GM10266 (cell line): Measurements from ENCODE around the gene MVP.
A peak's percentile ranks its signal among the peaks of the same experiment; 100 is the strongest.
"Not testable (repeated sequence)": the region's sequence is repeated elsewhere in the genome, so short reads cannot be mapped to it uniquely, and the experiment has no call there.

Experiments used
- DNase-seq: peaks from one replicate; pipeline ENCODE4 v3.0.0; 2012; ENCODE audit errors: extremely low spot score
- TF ChIP-seq, protein P1 (sequence below): IDR thresholded peaks from 2 replicates; pipeline ENCODE4 v1.5.1; 2012; ENCODE audit warnings: mild to moderate bottlenecking, low read depth; ENCODE audit not compliant: control insufficient read depth, insufficient read depth; ENCODE audit errors: missing control alignments

The MVP gene

DNA sequence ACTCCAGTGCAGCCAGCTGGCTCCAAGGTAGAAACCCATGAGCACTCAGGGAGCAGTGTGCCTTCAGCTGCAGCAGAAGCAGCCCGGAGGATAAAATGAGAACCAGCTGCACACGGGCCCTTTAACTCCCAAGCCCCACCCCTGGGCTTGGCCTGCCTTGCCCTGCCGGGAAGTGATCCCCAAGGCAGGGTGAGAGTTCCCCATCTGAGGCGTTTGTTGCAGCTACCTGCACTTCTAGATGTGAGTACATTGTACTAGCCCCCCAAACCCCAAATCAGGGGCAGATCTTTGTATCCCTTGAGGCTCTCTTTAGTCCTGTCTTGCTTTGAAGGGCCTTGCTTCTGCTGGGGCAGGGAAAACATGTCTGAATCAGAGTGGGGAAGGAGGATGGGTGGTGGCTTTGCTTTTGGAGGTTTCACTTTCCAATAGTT is at the start of gene MVP:
Gene MVP, plus strand, starts transcription at position 192 of the 431 bp plus-strand sequence. CDS start 10,088 bp downstream, outside the sequence.
- DNase-seq, result peak; percentile 67
- TF ChIP-seq, protein P1, sequence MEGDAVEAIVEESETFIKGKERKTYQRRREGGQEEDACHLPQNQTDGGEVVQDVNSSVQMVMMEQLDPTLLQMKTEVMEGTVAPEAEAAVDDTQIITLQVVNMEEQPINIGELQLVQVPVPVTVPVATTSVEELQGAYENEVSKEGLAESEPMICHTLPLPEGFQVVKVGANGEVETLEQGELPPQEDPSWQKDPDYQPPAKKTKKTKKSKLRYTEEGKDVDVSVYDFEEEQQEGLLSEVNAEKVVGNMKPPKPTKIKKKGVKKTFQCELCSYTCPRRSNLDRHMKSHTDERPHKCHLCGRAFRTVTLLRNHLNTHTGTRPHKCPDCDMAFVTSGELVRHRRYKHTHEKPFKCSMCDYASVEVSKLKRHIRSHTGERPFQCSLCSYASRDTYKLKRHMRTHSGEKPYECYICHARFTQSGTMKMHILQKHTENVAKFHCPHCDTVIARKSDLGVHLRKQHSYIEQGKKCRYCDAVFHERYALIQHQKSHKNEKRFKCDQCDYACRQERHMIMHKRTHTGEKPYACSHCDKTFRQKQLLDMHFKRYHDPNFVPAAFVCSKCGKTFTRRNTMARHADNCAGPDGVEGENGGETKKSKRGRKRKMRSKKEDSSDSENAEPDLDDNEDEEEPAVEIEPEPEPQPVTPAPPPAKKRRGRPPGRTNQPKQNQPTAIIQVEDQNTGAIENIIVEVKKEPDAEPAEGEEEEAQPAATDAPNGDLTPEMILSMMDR, result no peak

- not testable (repeated sequence) for DNase-seq
These were observed 47.9 kb upstream of the MVP start for GRCh38 chr16:29772330-29772729.

DNA sequence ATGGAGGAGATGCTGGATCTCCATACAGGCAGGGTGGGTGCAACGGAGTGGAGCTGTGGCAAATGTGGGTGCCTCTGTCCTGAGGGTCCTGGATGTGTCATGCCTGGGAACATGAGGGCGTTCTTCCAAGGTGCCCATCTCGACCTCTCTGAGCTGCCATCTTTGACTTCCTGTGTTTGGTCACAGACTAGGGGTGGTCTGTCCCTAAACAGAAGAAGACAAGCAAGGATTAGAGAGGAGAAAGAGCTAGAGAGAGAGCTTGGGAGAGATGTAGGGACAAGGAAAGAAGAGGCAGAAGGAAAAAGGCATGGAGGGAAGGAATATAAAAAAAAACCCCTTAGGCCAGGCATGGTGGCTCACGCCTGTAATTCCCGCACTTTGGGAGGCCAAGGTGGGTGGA is 45.5 kb upstream of the MVP start:
- no peak for DNase-seq

GRCh38 chr16:29775742-29776408 is 44.4 kb upstream of the MVP start:
- TF ChIP-seq, protein P1, result no peak
- no peak for DNase-seq

More for the DNA sequence above, 45.5 kb upstream of the MVP start:
- TF ChIP-seq, protein P1, result no peak

- no peak for DNase-seq
- TF ChIP-seq, protein P1, result no peak
These were observed 42.5 kb upstream of the MVP start, which contains the start of gene ZG16 for GRCh38 chr16:29777576-29778350. Gene ZG16, plus strand, starts transcription at chr16:29778256. Its CDS starts 1,011 bp downstream, at chr16:29779267.

- TF ChIP-seq, protein P1, result no peak
- DNase-seq, result no peak
These were observed 40.8 kb upstream of the MVP start for GRCh38 chr16:29779474-29779873.

GRCh38 chr16:29783094-29783953 is 36.9 kb upstream of the MVP start:
- DNase-seq, result not testable (repeated sequence)
